Smooth muscle cell (in vitro differentiated cells): ENCODE results near the gene AMMECR1L. TPM values are rescaled to one million over a fixed set of nuclear protein-coding genes. Genes with fewer than 3 reads are reported as not detected.

Experiments used
- DNase-seq: peaks from one replicate; lab custom pipeline; 2025; ENCODE audit not compliant: unreplicated experiment; lab: John Stamatoyannopoulos, UW
- H2AFZ ChIP-seq: fragments of 200-600 bp; sonication (generic); 2 replicates; pipeline ENCODE4 v1.6.0; 2016; ENCODE audit warnings: antibody characterized with exemption, low read depth, mild to moderate bottlenecking
- H3F3A ChIP-seq: fragments of 200-600 bp; sonication (generic); 2 replicates; pipeline ENCODE4 v1.6.0; 2017; ENCODE audit warnings: antibody characterized with exemption, low read depth
- H3K27ac ChIP-seq: fragments of 200-600 bp; sonication (generic); 2 replicates; pipeline ENCODE4 v1.5.1; 2016; ENCODE audit warnings: low read depth, mild to moderate bottlenecking
- H3K27me3 ChIP-seq: fragments of 200-600 bp; sonication (generic); 2 replicates; pipeline ENCODE4 v1.6.1; 2016; ENCODE audit warnings: low read depth, mild to moderate bottlenecking
- H3K36me3 ChIP-seq: fragments of 200-600 bp; sonication (generic); 2 replicates; pipeline ENCODE4 v1.5.1; 2016; ENCODE audit warnings: low read depth
- H3K4me1 ChIP-seq: fragments of 200-600 bp; sonication (generic); 2 replicates; pipeline ENCODE4 v1.5.1; 2016; ENCODE audit warnings: low read depth
- H3K4me2 ChIP-seq: fragments of 200-600 bp; sonication (generic); 2 replicates; pipeline ENCODE4 v1.6.0; 2016; ENCODE audit warnings: mild to moderate bottlenecking
- H3K4me3 ChIP-seq: fragments of 200-600 bp; sonication (generic); 2 replicates; pipeline ENCODE4 v1.5.1; 2016; ENCODE audit warnings: mild to moderate bottlenecking
- H3K79me2 ChIP-seq: fragments of 200-600 bp; sonication (generic); 2 replicates; pipeline ENCODE4 v1.6.0; 2016; ENCODE audit warnings: low read depth, mild to moderate bottlenecking
- H3K9ac ChIP-seq: fragments of 200-600 bp; sonication (generic); 2 replicates; pipeline ENCODE4 v1.6.0; 2016; ENCODE audit warnings: low read depth
- H3K9me3 ChIP-seq: fragments of 200-600 bp; sonication (generic); replicated peaks from 2 replicates; pipeline ENCODE4 v1.5.1; 2016; ENCODE audit warnings: low read depth
- H4K20me1 ChIP-seq: fragments of 200-600 bp; sonication (generic); 2 replicates; pipeline ENCODE4 v1.6.0; 2016; ENCODE audit warnings: low read depth
- WGBS: methylation state at CpG from one replicate; pipeline ENCODE4 v1.1.7; 2016; ENCODE audit warnings: low lambda C conversion rate; 5-methylcytosine and 5-hydroxymethylcytosine counted together
- polyA plus RNA-seq: library from polyadenylated mRNA; unstranded; fragments of >200 nt; fragmentation: Nextera tagmentation; extraction: Ambion mirVana; gene quantifications from 2 replicates; pipeline ENCODE4 v1.2.1, GENCODE V29; 2016
- total RNA-seq: library from RNA; depleted of rRNA; stranded (reverse); fragments of >200 nt; gene quantifications from 2 replicates; pipeline ENCODE4 v1.2.3, GENCODE V29; 2014
- TF ChIP-seq, protein P1 (sequence below): fragments of 200-600 bp; sonication (generic); IDR thresholded peaks from 2 replicates; pipeline ENCODE4 v1.5.1; 2017; ENCODE audit warnings: borderline replicate concordance, mild to moderate bottlenecking, antibody characterized with exemption; ENCODE audit not compliant: insufficient read depth, poor library complexity, severe bottlenecking

Gene AMMECR1L
- total and polyA plus RNA-seq, 2 experiments from 2014 or later = 11.8 to 13.8 TPM

DNA sequence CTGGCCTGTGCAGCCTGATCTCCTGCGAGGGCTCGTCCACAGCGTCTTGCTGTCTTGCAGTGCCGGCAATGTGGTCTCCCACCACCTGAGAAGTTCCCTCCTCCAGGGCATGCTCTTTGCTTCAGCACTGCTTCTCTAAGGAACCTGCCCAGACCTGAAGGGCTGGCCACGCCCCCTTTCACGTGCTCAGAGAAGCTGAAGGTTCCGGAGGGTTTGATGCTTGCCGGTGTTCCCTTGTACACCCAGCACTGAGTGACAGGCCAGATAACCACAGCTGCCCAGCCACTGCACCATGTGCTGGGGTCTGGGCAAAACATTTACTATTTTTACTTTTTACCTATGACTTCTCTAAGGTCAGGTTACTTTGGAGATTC, 26.1 kb downstream of the AMMECR1L start:
- peaks cover 37% of the 10 kb centered on the region for H3K79me2 ChIP-seq
- 17% methylated on average over 8 of the region's 8 CpGs for WGBS
- peak overlapping the region; percentile 71 for H3K4me2 ChIP-seq
- no peaks in the 10 kb centered on the region for H3K27me3 ChIP-seq
- H3K36me3 ChIP-seq = no peaks in the 10 kb centered on the region
- H3K4me1 ChIP-seq = peaks cover 21% of the 10 kb centered on the region
- no peak overlapping the region for H3K9ac ChIP-seq
- peaks cover 15% of the 10 kb centered on the region for H3F3A ChIP-seq
- no peak overlapping the region for H2AFZ ChIP-seq
- H3K27ac ChIP-seq = peak overlapping the region; percentile 19
- DNase-seq = no peak
- H3K4me3 ChIP-seq = no peak overlapping the region
- TF ChIP-seq, protein P1, sequence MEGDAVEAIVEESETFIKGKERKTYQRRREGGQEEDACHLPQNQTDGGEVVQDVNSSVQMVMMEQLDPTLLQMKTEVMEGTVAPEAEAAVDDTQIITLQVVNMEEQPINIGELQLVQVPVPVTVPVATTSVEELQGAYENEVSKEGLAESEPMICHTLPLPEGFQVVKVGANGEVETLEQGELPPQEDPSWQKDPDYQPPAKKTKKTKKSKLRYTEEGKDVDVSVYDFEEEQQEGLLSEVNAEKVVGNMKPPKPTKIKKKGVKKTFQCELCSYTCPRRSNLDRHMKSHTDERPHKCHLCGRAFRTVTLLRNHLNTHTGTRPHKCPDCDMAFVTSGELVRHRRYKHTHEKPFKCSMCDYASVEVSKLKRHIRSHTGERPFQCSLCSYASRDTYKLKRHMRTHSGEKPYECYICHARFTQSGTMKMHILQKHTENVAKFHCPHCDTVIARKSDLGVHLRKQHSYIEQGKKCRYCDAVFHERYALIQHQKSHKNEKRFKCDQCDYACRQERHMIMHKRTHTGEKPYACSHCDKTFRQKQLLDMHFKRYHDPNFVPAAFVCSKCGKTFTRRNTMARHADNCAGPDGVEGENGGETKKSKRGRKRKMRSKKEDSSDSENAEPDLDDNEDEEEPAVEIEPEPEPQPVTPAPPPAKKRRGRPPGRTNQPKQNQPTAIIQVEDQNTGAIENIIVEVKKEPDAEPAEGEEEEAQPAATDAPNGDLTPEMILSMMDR = no peak
- peaks cover 21% of the 10 kb centered on the region for H4K20me1 ChIP-seq
- no peaks in the 10 kb centered on the region for H3K9me3 ChIP-seq

DNA sequence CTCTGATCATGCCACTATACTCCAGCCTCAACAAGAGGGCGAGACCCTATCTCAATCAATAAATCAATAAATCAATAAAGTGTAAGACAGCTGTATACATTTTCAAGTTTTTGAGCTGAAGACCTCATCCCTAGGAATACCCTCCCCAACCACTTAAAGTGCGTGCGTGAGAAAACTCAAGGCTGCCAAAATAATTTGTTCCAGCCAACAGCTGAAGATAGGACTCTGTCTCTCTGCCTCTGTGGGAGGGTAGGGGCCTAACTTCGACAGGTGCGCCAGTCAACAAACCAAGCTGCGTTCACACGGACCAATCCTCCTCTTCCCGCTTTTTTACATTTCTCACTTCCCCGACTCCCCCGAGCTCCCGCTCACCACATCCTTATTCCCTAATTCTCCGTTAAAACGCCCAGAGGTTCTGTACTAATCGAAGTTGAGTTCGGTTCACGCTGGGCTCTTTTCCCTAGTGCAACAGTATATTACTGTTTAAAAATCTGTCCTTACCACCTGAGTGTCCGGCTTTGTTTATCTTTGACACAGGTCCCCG, 28.4 kb downstream of the AMMECR1L start:
- peaks cover 21% of the 10 kb centered on the region for H3K4me1 ChIP-seq
- no peaks in the 10 kb centered on the region for H3K9me3 ChIP-seq
- H3K4me3 ChIP-seq = peak overlapping the region; percentile 75
- peaks cover 15% of the 10 kb centered on the region for H3F3A ChIP-seq
- 6% methylated on average over 18 of the region's 18 CpGs for WGBS
- H3K9ac ChIP-seq = peak overlapping the region; percentile 70
- peaks cover 41% of the 10 kb centered on the region for H4K20me1 ChIP-seq
- peaks cover 58% of the 10 kb centered on the region for H3K79me2 ChIP-seq
- DNase-seq = no peak
- no peak overlapping the region for H3K27ac ChIP-seq
- peak overlapping the region; percentile 91 for H3K4me2 ChIP-seq
- no peaks in the 10 kb centered on the region for H3K36me3 ChIP-seq
- TF ChIP-seq, protein P1 = no peak
- no peaks in the 10 kb centered on the region for H3K27me3 ChIP-seq
- H2AFZ ChIP-seq = peak overlapping the region; percentile 87

DNA sequence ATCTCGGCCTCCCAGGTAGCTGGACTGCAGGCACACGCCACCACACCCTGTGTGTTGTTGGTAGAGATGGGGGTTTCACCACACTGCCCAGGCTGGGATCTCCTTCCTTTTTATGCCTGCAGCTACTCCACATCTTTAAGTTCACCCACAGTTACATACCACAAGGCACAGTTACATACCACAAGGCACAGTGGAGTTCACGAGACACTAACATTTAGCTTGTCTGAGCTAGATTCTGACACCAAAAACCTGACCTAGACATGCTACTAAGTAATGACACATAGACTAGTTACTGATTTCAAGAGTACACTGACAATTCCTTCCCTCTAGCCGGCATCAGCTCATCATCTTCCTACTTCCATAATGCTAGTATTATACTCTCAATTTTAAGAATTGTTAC, 32.1 kb downstream of the AMMECR1L start:
- H3K79me2 ChIP-seq = peaks cover 81% of the 10 kb centered on the region
- no peak overlapping the region for H3K4me2 ChIP-seq
- H4K20me1 ChIP-seq = peaks cover 58% of the 10 kb centered on the region
- peaks cover 14% of the 10 kb centered on the region for H3K4me1 ChIP-seq
- no peak for DNase-seq
- no peak overlapping the region for H3K9ac ChIP-seq
- H2AFZ ChIP-seq = no peak overlapping the region
- H3K4me3 ChIP-seq = no peak overlapping the region
- H3K9me3 ChIP-seq = no peaks in the 10 kb centered on the region
- H3K27ac ChIP-seq = no peak overlapping the region
- TF ChIP-seq, protein P1 = no peak
- peaks cover 9% of the 10 kb centered on the region for H3K36me3 ChIP-seq
- 90% methylated on average over 4 of the region's 4 CpGs for WGBS
- H3K27me3 ChIP-seq = no peaks in the 10 kb centered on the region
- no peaks in the 10 kb centered on the region for H3F3A ChIP-seq

DNA sequence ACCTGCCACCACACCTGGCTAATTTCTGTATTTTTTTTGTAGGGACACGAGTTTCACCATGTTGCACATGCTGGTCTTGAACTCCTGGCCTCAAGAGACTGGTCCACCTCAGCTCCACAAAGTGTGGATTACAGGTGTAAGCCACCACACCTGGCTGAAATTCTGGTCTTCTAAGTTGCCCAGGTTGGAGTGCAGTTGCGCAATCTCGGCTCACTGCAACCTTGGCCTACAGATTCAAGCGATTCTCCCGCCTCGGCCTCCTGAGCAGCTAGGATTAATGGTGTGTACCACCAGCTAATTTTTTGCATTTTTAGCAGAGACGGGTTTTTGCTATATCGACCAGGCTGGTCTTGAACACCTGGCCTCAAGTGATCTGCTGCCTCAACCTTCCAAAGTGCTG, 33.4 kb downstream of the AMMECR1L start:
- no peaks in the 10 kb centered on the region for H3K27me3 ChIP-seq
- TF ChIP-seq, protein P1 = no peak
- no peak for DNase-seq
- H3K27ac ChIP-seq = no peak overlapping the region
- H4K20me1 ChIP-seq = peaks cover 58% of the 10 kb centered on the region
- no peak overlapping the region for H3K4me2 ChIP-seq
- H3F3A ChIP-seq = no peaks in the 10 kb centered on the region
- 98% methylated on average over 8 of the region's 8 CpGs for WGBS
- H3K9ac ChIP-seq = no peak overlapping the region
- H3K36me3 ChIP-seq = peaks cover 9% of the 10 kb centered on the region
- H3K9me3 ChIP-seq = no peaks in the 10 kb centered on the region
- H3K4me1 ChIP-seq = peaks cover 11% of the 10 kb centered on the region
- no peak overlapping the region for H3K4me3 ChIP-seq
- H3K79me2 ChIP-seq = peaks cover 71% of the 10 kb centered on the region
- H2AFZ ChIP-seq = no peak overlapping the region
